Activated naive CD4-positive, alpha-beta T cell treated with Interleukin-2 at 50 U/mL for 16 hours (primary cell): ENCODE data around the gene MARCHF3.

Experiments used
- DNase-seq: peaks from one replicate; pipeline ENCODE4 v3.0.0-alpha.2; 2020

Gene MARCHF3

DNA sequence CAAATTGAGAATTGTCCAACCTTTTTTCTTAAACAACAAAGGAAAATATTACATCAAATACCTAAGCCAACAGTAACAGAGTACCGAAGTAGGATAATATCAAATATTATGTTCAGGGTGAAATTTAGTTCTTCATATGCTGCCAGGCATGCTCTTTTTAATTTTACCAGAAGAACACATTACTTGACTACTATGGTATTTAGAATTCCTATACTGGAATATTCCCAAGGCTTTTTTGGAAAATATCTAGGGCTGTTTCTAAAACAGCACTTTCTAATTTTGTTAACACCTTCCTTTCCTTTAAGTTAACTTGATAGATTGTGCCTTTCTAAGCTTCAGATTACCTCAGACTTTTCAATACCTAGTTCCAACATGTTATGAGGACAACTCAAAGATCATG is 48.7 kb downstream of the MARCHF3 start:
- DNase-seq: no peak

DNA sequence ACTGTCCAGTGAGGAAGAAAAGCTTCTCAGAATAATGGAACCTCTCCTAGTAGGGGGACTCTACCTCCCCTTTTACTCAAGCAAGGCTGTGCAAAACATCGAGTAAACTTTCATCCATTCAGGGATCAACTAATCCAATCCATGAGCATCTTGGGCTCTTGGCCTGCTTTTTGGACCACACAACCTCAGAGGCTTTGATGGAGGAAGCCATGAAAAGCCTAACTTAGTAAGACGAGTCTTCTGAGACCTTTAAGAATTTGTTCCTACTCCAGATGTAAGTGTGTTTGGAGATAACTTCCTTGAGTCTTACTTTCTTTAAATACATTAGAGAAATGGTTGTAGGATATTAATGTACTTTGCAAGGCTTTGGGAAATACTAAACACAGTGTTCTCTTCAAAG is 49.1 kb downstream of the MARCHF3 start:
- DNase-seq: no peak

DNA sequence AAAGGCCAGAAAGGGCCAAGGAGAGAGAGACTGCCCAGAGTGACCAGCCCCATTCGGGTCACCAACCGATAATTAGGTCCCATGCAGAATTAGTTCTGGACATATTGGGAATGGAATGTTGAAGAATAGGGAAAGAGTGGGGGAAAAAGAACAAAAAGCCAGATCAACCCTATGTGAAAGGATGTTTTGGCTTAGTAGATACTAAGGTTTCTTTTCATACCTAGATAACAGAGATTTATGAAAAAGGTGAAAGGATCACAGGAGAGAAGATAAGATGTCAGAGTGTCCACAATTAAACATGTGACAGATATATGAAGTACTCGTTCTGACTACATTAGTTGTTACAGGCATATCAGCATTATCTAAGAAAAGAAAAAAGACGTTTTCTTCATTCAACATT is 52.1 kb downstream of the MARCHF3 start:
- DNase-seq: no peak

DNA sequence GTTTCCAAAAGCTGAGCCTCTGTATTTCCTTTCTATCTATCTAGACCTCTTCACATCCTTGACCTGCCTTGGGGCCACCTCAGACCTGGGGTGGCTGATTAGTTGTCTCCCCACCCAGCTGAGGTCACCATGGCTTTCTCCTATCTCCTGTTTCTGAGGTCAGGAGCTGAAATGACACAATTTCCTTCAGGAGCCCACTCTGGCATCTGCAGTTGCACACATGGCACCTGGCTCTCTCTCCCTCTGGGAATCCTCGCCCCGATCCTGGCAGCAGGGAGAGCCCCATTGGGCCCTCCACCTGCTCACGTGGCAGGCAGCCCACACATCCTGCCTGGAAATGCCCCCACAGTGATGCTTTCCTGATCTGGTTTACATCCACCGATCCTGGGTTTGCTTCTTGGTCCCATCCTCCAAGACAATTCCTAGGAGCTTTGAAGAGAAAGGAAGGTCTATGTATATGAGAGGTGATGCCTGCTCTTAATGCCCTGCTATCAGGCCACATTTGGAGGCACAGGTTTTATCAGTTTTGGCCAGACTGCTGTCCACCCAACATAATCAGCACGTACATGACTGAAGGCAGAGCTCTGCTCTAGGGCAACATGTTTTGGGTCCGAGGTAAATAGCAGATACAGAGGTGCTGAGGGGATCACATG is 53.7 kb downstream of the MARCHF3 start:
- DNase-seq: no peak

DNA sequence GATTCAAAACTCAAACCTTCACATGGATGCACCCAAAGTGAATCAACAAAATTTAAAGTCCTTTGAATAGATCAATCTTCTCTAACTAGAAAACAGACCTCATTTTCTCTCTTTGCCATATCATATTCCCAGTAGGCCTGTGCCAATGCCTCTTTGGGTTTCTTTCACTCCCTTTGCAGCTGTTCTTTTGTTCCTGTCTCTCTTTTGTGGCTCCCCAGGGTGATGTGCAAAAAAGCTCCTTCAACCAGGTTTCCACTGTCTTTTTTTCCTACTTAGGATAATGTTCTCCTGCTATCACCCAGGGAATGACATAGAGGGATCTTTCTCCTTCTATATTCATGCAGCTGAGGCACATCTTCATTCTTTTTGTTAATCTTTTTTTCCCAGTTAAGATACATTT is 54.6 kb downstream of the MARCHF3 start:
- no peak for DNase-seq

DNA sequence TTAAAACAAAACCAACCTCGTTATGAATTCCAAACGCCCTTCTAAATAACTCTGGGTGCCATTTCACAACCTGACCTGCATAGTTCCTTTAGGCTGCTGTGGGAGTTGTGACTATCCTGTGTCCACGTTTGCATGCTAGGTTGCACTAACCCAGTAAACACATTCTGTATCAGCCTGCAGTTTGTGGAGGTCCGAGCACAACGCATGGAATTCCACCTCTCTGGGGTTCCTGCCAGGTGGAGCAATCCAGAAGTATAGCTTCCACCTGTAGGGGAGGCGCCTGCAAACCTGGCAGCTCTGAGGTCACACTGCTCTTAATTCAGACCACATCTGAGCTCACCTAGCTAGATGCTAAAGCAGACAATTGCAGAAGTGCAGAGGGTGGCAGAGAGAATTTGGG is 57.2 kb downstream of the MARCHF3 start:
- DNase-seq: no peak

DNA sequence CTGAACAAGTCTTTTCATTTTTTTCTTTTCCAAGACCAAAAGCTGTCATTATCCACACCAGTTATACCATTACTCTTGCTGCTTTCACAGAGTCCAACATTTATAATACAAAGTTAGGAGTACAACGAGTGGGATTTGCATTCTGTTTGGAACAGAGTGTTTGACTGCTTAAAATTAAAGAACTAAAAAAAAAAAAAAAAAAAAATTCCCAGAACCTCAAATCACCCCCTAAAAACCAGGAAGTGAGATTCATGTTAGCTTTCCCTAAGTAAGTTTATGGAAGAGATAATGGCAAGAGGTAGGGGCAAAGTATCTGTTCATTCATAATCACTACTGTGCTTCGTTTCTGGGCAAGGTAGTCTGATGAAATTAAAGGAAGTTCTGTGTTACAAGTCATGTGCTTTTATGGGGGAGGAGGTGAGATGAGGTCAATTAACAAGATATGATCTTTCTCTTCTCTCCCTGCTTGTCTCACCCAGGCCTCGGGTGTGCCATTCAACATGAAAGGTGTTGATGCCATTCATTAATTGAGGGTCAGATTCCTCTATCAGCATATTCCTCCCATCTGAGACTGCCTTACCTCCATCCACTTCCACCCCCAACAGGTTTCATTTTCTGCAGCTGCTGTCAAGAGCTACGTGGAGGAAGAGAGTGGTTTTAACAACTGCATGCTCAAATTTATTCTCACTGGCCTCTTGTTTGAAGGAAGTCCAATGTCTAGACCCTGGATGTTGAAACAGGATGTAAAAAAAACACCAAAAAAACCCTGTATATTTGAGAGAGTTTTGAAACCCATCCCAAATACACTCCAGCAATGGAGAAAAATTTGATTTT is 58.1 kb downstream of the MARCHF3 start:
- peak; percentile 4 for DNase-seq

DNA sequence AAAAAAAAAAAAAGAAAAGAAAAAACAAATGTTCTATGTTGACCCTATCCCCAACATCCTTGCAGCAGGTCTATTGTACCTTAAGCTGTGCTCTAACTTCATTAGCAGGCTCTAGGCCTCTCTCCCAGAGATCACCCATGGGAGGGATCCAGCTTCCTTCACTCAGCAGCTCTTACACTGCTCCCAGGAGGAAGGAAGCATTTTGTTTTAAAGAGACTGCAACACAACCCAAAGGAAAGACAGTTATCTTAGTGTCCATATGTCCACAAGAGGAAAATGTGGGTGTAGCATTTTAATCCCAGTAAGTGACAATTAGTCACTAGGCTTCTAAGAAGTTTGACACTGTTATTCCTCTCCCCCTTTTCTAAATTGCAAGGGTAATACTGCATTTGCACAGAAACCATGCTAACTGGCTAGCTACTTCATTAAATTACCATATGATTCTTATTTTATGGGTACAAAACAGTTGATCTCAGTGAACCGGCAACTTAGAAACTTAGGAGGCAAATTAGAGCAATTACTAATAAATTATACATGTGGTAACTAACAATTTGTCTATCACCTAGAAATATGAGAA is 58.8 kb downstream of the MARCHF3 start:
- DNase-seq: no peak

DNA sequence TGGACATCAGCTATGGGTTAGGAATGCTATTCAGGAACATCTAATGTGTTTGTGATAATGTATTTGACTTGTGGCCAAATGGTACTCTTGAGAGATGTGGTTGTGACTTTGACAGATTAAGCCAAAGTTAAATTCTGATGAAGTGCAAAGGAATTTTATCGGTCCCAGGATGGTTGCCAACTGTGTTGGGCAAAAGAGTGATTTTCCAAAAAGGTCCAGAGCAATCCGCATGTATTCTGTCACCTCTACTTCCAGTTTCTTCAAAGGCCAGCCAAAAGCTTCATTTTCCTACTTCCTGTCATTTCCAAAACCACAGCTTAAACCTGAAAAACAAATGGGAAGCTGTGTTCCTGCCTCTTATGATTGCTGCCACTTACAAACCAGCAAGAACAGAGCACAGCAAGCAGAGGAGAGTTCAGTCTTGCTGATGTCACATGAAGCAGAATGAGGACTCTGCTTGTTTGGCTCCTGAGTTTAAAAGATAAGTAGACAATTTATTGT is 59.8 kb downstream of the MARCHF3 start:
- no peak for DNase-seq

DNA sequence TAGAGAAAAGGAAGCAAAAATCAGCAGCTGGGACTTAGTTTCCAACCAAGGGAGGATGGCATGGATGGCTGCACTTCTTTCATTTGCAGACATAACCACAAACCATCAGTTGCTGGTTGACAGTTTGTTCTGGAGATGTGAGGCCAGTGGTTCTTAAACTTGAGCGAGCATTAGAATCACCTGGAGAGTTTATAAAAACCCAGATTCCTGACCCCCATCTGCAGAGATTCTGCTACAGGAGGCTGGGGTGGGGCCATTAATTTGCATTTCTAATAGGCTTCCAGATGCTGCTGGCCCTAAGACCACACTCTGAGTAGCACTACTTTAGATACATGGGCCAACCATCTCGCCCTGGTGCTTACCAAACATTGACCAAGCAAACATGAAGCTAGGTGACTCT is 60.8 kb downstream of the MARCHF3 start:
- DNase-seq: no peak

DNA sequence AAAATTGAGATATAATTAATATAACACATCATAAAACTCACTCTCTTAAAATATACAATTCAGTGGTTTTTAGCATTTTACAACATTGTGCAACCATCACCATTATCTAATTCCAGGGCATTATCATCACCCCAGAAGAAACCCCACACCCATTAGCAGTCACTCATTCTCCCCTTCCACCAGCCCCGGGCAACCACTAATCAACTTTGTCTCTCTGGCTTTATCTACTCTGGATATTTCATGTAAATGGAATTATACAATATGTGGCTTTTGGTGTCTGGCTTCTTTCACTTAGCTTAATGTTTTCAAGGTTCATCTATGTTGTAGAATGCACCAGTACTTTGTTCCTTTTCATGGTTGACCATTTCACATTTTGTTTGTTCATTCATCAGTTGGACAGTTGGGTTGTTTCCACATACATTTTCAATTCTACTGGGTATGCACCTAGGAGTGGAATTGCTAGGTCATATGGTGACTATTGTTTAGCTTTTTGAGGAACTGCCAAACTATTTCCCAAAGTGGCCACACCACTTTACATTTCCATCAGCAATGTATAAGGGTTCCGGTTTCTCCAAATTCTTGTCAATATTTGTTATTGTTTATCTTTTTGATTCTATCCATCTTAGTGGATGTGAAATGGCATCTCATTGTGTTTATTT is 62.4 kb downstream of the MARCHF3 start:
- no peak for DNase-seq

DNA sequence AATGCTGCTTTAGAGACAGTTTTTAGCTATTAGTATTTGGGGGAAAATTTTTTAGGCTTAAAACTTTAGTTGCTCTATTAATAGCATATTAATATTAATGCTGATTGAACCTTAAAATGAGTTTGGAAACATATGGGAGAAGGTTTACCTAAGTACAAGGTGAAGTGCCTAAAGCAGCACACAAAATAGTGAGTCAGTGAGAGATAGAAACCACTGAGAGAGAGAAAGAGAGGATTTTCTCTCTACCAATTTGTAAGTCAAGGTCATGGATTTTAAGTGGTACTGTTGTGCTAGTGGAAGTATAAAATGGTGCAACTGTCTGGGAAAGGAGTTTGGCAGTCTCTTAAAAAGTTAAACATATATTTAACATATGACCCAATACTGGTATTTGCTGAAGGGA is 64.9 kb downstream of the MARCHF3 start:
- DNase-seq: no peak

DNA sequence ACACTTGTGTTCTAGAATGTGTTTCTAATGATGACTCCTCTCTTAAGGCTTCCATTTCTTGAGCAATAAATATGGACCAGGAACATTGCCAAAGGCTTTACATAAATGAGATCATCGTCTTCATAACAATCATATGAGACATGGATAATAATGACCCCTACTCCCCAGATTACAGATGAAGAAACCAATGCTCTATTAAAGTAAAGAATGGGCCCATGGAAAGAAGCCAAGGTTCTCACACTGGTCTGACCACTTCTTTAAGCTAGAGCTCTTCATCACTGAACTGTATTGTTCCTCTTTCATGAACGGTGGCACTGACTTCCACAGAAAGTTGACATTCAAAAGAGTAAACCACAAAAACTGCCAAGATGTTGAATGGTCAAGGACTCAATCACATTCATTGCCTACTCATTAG is 65.3 kb downstream of the MARCHF3 start:
- no peak for DNase-seq

DNA sequence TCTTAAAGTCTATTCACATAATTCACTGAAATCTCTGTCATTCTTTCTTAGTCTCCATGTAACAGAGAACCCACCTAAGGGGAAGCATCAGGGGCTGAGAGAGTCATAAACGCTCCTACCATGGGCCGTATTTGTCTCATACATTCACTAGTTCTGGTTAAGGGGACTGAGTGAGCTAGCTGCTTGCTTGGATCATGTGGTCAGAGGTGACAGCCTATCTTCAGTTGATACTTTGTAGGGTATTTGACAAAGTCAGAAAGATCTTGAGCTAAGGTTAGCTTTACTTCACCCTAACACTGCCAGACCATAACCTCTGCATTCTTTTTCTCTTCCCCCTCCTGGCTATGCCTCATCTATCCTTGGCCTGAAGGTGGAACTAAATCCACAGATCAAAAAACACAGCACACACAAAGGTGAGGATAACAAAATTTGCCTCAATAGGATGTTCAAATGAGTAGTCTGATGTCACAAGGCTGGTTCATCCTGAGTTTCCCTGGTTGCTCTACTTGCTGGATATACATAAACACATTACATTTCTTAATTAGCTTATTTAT is 66.5 kb downstream of the MARCHF3 start:
- DNase-seq: no peak

DNA sequence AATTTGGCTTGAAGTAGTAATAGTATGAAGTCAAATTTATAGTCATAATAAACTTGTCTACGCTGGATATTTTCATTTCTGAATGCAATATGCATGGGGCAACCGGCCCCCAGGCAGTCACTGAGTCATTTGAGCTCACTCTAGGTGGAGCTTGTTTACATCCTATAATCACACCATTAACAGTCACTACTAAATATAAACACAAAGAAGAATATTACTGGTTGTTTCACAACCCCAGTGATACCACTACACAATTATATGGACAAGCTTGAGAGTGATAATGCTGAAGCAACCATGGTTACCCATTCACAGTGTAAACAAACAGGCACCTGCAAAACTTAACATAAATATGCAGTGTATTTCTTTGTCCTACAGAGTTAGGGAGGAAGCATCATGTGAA is 68.7 kb downstream of the MARCHF3 start:
- no peak for DNase-seq

DNA sequence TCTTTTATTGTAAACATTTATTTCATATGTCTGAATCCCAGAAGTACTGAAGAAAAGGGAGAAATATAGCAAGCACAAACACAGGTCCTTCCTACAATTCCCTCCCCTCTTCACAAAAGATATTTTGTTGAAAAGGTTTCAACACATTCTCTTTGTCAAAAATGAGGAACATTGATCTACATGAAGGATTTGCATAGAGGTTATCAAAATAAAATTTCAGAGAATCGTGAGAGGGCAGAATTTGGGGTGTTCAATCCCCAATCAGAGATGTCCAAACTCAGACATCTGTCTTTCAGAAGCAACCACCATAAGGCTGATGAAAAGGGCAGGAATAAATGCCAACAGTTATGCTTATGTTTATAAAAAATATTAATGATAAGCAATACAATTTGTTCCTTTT is 69.2 kb downstream of the MARCHF3 start:
- DNase-seq: no peak

DNA sequence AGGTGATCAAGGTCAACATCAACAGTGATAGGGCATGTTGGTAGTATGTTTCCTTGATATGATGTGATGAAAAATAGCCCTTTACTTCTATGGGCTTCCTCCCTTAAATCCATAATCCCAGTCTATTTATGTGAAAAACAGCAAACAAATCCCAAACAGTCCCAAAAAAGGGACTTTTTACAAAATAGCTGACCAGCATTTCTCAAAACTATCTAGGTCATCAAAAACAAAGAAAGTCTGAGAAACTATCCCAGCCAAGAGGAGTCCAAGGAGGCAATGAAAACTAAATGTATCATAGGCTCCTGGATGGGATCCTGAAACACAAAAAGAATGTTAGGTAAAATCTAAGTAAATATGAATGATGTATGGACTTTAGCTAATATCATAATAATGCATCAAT is 71.2 kb downstream of the MARCHF3 start:
- DNase-seq: no peak

DNA sequence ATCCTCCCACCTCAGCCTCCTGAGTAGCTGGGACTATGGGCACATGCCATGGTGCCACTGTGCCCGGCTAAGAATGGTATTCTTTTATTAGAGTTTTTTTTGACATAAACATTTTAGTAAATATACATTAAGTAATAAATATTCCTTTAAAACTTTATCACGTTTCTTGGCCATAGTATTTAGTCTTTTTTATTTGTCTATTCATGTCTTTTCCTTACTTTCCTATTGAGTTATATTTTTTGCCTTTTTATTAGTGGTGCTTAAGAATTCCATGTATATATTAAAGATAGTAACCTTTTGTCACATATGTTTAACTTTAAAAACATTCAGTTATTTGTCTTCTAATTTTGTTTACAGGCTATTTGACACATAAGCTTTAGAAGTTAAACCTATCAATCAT is 73.4 kb downstream of the MARCHF3 start:
- DNase-seq: no peak

DNA sequence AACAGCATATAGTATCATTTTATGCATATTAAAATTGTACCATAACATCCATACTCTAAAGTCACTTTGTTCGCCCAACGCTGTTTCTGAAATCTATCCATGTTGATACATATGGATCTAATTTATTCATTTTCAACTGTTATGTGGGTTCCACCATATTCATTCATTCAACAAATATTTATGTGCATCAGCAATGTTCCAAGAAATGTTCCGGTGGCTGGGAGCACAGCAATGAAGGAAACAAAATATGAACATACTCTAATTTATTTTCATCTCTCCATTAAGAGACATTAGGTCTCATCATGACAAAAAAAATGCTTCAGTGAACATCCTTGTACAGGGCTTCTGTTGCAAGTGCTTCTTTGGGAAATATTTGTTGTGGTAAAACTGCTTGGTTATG is 75.4 kb downstream of the MARCHF3 start:
- DNase-seq: no peak

DNA sequence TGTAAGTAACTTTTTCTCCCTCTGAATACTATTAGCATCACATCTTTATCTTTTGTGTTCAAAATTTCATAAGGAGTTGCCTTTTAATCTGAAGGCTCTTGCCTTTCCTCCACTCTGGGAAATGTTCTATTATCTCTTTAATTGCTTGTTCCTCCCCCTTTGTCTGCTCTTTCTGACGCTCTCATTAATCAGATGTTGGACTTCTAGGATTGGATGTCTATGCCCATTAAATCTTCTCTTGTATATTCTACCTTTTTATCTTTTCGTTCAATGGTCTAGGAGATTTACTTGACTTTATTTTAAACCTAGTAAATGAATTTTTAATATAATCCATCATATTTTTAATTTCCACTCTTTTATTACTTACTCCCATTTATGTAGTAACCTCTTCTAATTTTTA is 76.7 kb downstream of the MARCHF3 start:
- no peak for DNase-seq

DNA sequence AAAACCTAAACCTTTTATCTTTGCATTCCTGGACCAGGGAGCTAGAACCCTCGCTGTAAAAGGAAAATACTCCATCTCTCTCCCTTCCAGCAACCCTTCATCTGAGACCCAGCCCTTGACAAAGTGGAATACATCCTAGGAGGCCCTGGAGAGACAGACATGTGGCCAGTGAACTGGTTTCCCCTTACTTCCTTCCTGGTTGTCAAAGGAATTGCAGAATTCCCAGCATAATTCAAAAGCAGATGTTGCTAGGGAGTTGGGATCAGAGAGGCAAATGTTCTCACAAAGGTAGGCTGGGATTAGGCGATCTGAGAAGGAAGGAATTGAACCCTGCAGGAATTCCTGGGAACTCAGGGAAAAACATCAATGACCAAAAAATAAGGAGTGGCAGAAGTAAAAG is 80.9 kb downstream of the MARCHF3 start:
- no peak for DNase-seq

DNA sequence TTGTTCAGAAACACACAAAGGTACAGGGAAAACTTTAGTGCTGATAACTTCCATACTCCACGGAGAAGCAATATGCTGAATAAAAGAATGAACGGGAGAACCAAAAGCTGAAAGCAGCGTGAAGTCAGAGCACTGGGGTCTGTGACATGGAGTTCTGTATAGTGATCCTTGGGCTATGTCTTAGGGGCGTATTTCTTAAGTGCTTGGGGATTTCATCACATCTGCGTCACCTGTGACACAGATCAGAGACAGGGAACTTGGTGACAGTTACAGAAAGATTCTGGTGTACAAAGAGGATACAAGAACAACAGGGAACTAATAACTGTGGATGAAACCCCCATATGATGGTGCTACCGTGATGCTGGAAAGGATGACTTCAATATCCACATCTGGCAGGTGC is 81.9 kb downstream of the MARCHF3 start:
- DNase-seq: no peak

DNA sequence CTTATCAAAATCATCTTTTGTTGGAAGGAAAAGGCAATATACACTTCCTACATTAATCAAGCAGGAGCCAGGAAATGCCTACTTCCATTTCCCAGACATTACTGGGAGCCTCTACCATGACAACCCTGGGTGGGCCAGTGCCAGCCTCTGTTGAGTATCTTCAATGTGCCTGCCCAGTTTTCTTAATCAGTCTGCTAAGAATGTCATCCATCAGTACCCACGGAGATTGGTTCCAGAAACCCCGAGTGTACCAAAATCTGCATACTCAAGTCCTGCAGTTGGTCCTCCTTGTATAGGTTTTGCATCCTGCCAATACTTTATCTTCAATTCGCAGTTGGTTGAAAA is 82.4 kb downstream of the MARCHF3 start:
- DNase-seq: no peak
